Left forelimb (tissue), 1 donor: ENCODE measurements around the gene PCBD2.
"Not testable (repeated sequence)": the region's sequence is repeated elsewhere in the genome, so short reads cannot be mapped to it uniquely, and the experiment has no call there.

Experiments used
- DNase-seq: peaks from one replicate; pipeline ENCODE4 v3.0.0-alpha.2; 2018; ENCODE audit warnings: low spot score

Gene PCBD2

DNA sequence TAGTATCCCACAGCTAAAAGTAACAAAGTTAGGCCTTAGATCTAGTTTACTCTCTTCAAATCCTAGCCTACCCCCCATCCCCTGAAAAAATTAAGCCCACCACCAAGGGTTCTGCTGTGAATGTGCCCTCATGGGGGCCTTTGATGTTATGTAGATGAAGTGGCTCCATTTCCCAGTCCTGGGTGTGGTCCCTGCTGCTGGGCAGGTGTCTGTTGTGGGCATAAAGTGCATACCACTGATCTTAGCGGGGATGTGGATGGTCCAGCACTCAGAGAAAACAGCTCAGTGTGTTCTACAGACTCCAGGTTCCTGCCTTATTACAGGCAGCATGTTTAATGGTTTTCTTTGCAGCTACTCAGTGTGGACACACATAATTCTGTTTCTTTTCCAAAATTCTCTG, 1.9 kb downstream of the PCBD2 start:
- no peak for DNase-seq

DNA sequence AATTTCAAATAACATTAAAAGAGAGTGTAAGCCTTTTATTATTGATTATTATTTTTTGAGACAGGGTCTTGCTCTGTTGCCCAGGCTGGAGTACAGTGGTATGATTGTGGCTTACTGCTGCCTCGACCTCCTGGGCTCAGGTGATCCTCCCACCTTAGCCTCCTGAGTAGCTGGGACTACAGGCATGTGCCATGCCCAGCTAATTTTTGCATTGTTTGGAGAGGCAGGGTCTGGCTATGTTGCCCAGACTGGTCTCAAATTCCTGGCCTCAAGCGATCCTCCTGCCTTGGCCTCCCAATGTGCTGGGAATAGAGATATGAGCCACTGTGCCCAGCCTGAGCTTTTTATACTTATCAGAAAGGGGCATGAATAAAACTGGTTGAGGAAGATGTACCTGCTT, 5.8 kb downstream of the PCBD2 start:
- DNase-seq: not testable (repeated sequence)

DNA sequence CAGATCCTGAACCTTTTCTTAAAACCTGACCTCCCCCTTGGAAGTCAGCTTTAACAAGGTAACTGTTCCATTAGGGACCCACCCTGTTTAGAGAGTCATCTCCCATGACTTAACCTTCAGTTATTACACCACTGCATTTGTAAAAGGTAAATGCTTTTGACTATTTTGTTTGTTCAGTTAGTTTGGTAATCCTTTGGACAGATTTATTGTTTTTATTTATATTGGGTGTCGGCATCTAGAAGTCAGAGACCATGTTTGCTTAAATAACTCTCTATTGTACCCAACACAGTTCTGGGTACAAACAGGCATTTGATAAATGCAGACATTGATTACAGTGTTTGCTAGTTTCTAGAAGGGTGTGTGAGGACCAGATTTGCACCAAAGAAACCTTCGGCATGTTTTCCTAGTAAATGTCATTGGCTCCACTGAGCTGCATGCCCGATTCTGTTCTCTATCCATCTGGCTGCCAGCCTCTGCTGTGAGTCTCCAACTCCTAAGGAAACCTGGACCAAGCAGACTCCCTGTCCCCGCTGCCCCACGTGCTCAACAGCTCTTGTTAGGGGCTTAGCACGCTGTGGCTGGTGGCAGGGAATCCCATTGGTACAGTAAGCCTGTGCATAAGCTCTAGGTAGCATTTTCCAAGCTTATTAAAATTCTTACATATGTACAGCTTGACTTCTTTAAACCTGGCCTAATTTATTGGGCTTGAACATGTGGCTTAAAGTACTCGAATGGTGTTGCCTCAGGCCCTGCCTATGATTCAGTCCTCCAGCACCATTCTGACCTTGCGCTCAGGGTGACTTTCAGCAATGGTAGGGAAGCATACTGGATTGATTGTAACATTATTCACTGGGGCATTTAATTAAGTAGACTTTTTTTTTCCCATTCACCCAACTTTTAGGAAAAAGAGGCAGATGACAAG, 6.6 kb downstream of the PCBD2 start:
- no peak for DNase-seq

DNA sequence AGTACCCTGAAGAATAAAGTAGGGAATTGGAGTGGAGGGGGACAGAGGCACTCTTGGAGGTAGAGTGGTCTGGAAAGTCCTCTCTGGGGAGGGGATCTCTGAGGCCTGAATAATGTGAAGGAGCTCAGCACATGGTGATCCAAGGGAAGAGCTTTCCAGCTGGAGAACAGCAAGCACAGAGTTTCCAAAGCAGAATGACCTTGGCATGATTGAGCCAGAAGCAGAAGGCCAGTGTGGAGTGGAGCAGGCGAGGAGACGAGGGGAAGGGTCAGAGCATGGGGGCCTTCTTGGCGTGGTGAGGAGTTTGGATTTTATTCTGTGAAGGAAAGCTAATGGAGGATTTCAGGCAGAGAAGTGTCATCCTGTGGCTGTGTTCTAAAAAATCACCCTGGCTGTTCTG, 8.3 kb downstream of the PCBD2 start:
- no peak for DNase-seq

DNA sequence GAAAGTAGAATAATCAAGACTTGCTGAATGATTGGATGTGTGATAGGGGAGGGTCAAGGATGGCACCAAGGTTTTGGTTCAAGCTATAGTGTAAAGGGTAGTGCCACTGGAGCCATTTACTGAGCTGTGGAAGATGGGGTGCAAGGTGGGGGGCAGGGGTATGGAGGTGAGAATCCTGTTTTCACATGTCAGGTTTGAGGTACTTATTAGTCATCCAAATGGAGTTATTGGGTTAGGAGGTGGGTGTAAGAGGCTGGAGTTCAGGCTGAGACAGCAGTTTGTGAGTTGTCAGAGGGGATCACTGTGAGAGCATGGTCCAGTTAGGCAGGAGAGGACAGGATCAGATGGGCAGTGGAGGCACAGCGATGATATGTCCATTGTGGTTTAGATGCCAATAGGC, 8.9 kb downstream of the PCBD2 start:
- no peak for DNase-seq

DNA sequence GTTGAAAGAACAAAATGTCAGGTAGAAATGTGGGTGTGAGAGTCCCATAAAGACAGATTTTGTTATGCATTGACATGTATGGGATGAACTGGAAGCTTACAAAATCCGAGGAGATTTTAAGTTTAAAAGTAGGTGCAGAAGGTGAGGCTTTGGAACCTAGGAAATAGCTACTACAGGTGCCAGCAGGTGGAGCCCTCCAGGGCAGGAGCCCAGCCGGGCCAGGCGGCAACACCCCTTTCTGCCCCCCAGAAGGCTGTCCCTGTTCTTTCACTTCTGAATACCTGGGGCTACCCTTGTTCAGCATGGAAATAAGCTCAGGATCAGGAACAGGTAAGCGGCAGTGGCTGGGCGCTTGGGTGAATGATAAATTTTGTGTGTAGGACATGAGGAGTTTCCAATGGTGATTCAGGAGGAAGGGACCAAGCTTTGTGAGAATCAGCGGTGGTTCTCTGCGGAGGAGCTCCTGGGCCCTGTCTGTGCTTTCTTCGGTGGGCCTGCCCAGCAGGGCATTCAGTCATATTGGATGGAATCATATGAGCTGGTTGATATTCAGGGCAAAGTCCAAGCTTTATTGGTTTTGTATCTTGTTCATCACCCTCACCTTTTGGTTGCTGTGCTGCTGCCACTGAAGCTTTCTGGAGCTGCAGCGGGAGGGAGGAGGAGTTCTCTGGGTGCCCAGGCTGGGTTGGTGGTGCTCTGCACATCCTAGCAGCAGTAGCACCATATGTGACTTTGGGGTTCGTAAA, 12.3 kb downstream of the PCBD2 start:
- no peak for DNase-seq

DNA sequence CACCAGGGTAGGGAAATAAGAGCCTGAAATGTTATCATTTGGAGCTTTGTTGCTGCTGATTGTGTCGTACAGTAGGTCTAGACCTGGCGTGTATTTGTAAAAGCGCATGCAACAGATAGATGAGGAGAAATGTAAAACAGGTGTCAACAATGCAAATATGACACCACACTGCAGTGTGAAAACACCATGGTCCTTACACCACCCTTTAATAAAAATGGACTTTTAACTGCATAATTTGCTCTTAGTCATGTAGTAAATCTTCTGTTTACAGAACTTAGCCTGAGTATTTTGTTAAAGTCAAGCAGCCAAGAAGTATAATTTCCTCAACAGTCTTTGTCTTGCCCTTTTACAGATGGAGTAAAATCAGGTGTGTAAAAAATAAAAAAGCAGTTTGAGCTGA, 13.9 kb downstream of the PCBD2 start:
- no peak for DNase-seq

DNA sequence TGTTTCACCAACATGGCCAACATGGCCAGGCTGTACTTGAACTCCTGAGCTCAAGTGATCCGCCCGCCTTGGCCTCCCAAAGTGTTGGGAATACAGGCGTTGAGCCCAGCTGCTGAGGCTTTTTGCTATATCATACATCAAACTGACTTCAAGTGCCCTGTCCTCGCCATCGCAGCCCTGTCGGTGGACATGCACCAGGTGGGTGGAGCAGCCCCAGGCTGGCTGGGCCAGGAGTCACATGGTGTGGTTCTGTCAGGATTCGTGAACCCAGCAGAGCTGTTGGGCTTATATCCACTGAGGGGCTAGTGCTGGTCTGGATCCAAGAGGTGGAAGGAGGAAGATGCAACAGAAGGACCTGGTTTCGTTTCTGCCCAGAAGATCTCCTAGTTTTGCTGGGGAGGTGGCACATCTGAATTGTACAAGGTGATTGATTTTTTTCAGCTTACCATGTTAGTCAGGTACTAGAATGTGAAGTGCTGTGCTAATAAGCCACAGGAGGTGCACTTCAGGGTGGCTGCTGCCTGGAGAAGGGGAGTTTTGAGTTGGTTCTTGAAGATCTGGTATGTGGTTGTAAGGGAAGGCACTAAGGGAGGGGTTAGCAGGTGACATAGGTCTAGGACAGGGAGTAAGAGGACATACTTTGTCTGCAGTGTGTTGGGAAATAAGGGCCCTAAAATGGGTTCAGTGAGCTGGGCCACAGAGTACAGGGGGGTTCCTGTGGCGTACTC, 16.1 kb downstream of the PCBD2 start:
- no peak for DNase-seq

DNA sequence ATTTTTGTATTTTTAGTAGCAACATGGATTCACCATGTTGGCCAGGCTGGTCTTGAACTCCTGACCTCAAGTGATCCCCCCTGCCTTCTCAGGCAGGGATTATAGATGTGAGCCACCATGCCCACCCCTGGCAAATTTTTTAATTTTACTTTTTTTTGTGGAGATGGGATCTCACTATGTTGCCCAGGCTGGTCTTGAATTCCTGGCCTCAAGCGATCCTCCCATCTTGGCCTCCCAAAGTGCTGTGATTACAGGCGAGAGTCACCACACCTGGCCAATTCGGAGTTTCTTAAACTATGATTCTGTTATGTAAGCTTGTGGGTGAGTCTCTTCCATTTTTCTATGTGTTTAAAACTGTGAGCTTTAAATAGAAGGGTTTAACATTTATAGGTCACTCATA, 27.6 kb downstream of the PCBD2 start:
- DNase-seq: no peak

DNA sequence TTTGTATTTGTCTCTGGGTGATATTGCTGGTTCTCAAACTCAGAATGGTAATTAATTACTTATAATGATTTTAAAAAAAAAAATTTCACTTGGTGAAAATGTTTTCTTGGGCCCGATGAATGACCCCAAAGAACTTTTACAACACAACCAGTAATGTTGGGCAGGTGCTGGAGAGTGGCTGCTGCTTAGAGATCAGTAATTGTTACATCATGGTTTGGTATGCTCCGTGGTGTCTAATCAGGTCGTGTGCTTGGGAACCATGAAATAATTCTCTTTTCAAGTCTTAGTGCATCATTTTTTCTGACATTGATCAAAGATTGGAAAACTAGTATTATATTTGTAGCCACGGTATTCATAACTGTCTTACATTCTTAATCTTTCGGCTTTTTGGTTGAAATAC, 29.3 kb downstream of the PCBD2 start:
- no peak for DNase-seq

DNA sequence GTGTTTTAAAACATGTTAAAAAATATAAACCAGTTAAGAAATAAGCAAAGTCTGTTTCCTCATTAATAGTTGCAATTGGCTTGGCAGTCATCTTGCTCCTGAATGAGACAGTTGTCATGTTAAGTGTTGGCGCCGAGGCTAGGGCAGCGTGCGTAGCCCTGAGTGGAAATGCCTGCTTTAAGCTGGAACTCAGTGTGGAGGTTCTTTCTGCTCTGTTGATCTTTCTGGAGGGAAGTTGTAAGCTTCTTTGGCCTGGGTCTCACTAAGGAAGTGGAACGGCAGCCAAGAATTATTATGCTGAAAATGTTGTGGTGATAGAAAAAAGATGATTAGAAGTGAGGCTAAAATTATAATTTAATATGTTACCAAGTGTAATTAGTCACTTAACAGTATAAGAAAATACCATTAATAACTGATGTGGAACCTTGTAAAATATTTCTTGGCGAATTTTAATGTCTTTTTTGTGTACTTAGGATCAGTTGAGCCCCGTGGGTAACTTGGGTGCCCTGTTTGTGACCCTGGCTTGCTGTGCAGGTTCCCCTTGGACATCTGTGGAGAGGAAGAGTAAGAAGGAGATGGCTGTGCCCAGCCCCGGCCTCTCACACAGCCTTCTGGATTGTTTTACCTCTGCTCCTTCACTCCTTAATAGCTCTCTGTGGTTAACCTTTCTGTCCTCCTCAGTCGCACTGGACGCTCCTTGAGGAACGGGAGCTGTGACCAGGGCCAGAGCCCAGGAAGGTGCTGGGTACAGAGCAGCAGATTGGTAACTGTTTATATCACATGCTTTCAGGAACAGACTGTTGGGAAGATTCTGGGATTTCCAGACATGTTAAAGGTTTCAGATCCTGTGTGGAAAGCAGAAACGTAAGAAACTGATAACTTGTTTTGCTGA, 31.0 kb downstream of the PCBD2 start:
- DNase-seq: no peak

DNA sequence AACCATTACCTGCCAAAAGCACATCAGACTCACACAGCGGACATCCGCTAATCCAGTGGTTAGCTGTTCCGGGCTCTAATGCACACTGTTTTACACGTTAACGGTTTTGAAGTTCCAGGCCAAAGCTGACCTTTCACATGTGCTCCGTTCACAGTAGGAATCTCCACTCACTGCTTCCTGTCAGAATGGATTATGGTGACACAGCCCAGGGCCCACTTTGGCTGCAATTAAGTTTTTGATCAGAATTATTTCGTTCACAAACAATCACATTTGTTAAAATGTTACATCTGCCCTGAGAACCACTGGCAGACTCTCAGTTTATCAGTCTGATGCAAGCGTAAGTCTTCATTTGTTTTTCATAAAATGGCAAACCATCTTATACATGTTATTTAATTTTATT, 32.6 kb downstream of the PCBD2 start:
- no peak for DNase-seq

DNA sequence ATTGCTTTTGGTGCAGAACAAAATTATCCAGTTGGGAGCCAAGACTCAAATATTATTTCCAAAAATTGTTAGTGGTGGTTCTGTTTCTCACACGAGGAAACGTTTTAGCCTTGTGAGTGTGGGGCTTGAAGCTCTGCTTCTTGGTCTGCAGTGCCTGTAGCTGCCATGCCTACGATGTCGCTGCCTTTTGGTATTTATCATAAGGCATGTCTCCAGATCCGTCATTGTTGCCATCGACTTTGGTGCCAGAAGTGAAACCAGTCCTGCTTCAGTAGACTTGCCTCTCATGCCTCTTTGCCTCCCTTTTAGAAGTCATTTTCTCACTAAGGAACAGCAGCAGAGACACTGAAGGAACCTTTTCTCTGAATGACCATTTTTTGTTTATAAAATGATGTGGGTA, 33.1 kb downstream of the PCBD2 start:
- no peak for DNase-seq

DNA sequence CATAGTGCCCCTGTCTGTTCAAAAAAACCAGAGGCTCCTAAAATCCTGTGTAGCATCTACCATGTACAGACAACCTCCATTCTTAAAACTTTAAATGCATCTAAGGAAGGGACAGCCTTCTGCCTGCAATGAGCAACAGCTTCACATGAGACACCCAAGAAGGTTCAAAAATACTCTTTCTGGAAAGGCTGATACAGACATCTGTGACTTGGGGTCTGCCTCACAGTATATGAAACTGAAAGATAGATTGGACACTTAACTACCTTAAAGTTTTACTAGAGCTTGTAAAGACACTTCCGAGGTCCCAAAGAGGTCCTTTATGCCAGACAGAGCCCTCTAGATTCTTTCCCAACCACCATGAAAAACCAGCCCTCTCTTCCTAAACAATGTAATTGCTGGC, 34.6 kb downstream of the PCBD2 start:
- DNase-seq: no peak

DNA sequence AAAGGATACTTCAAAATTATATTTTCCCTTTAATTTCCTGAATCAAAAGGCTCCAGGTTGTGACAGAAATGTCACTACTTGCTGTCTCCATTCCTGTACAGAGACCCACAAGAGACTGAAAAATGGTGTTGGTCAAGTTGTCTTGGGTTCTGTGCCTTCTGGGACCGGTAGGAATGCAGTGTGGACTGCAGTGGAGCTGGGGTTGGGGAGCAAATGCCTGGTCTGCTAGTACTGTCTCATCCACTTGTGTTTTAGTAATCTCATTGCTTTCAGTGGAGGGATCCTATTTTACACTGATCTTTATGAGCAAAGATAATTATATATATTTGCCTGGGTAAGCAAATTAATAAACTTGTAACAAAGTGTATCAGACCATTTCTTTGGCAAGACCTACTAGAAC, 38.6 kb downstream of the PCBD2 start:
- no peak for DNase-seq

DNA sequence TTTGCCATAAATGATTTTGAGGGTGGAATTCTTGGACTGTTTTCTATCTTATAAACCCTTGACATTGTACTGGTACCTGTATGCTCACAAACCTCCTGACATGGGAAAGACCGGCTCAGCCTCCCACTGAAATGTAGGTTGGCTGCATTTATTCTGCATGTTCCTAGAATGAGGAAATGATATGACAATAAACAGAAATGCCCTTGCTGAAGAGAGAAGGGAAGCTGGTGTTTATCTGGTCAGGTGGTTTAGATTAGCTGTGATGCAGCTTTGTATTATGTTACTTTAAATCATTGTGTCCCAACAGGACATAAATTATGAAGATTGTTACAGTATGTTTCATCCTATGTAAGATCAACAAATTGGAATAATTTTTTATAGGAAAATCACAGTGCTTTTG, 39.7 kb downstream of the PCBD2 start:
- no peak for DNase-seq

DNA sequence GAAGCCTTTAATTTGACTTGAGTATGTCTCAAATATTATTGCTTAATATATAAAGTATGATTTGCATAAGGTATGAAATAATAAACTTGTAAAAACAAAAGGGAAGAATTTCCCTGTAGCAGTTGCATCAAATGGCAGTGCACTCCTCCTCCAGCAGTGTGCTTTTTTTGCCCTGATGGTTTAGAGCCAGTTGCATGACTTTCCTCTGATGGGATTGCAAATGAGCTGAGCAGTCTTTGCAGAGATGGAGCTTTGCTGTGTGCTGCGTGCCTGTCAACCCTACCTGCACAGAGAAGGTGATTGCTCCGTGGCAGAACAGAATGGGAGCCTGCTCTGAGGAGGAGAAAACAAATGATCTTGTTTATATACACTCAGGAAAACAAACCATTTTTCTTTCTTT, 40.1 kb downstream of the PCBD2 start:
- DNase-seq: no peak

DNA sequence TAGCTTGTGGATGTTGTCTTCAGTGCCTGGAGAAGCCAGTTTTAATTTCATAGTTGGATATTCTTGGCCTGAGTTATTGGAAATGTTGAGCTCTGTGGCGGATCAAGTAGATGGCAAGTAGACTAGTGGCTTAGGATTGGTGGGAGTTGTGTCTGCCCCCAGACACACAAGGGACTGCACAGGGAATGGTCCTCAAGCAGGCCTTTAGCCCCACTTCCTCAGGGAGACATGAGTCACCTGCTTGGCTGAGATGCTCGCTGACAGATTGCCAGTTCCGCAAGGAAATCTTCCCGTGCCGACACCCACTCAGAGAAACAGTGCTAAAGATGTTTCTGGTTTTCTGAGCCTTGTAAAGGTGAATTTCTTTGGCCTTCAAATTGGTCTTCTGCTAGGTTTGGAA, 44.0 kb downstream of the PCBD2 start:
- DNase-seq: no peak

DNA sequence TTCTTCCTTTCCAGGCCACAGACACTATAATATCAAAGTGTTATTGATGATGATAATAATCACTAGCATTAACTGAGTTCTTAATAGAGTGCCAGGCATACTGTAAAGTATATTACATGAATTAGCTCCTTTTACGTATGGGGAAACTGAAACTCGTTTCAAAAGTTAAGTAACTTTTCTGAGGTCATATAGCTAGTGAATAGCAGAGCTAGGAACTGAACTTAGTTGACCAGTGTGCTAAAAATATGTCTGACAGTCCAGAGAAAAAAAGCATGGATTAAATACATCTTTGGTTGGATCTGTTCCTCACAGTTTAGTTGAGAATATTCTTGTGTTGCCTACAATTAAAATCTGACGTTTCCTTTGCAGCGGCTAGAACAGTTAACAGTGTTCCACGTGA, 44.4 kb downstream of the PCBD2 start:
- DNase-seq: no peak

DNA sequence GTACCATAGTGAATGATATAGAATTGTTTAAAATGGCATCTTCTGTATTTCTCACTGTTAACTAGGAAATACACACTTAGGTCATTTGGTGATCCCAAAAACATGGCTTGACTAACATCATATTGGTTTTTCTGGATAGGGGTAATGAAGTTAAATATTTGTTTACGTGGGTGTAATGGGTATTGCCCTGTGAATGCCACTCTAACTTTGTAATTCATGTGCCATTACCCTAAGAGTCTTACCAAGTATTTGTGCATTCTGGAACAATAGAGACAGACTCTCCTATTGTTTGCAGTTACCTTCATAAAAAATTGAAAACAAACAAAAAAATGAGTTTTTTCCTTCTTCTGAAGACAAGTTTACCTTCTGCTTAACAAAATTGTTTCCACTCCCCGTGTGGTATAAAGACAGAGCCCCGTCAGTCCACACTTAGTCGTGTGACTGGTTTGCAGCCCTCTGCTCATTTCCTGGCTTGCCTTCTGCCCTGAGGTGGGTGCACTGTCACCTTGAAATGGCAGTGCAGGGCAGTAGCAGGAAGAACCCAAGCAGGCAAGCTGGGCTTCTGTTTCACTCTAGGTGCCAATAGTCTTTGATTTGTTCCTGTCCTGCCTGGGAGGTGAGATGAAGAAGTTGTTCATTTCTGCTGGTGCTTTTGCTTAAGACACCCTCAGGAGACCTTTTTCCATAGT, 53.1 kb downstream of the PCBD2 start:
- DNase-seq: no peak

DNA sequence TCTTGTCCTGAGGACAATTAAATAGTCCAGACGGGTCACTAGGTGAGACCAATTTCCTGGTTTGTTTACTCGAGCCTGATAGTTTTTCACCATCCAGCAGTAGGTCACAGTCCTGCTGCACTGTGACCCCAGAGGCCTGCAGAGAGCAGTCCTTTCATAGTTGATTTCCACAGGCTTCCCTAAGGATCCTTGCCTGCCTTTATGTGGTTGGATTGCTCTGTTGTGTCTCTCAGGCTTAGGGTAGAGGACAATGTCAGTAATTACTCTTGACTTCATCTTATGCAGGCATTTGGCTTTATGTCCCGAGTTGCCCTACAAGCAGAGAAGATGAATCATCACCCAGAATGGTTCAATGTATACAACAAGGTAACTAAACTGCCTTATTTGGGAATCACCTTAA, 53.8 kb downstream of the PCBD2 start:
- no peak for DNase-seq
